Right atrium auricular region (tissue), 2 donors: ENCODE measurements around the gene GNGT2. TPM values are rescaled to one million over a fixed set of nuclear protein-coding genes. Genes with fewer than 3 reads are reported as not detected.

Experiments
- DNase-seq: peaks from one replicate; pipeline ENCODE4 v3.0.0-alpha.2; 2019; ENCODE audit warnings: low spot score
- H3K27ac ChIP-seq, 2 donors: fragments of 200-600 bp; sonication (generic); 1 replicate in 1 of 2; 2 replicates in 1 of 2; pipeline ENCODE4 v1.5.1; 2016 to 2019
- H3K27me3 ChIP-seq, 2 donors: fragments of 200-600 bp; sonication (generic); one replicate each; pipeline versions ENCODE4 v1.5.1 to v1.6.0; 2017 to 2019
- H3K36me3 ChIP-seq: fragments of 200-600 bp; sonication (generic); one replicate; pipeline ENCODE4 v1.5.1; 2016
- H3K4me1 ChIP-seq, 2 donors: fragments of 200-600 bp; sonication (generic); one replicate each; pipeline versions ENCODE4 v1.5.1 to v1.6.0; 2017 to 2019
- H3K4me3 ChIP-seq, 2 donors: fragments of 200-600 bp; sonication (generic); 1 replicate in 1 of 2; 2 replicates in 1 of 2; pipeline ENCODE4 v1.5.1; 2017 to 2019; ENCODE audit warnings: mild to moderate bottlenecking in 1 of 2, moderate library complexity in 1 of 2
- H3K9me3 ChIP-seq, 2 donors: fragments of 200-600 bp; sonication (generic); one replicate each; pipeline ENCODE4 v1.5.1; 2019
- CTCF ChIP-seq, 2 donors: fragments of 200-600 bp; sonication (generic); IDR thresholded peaks; one replicate each; pipeline ENCODE4 v1.5.1; 2019; ENCODE audit warnings: antibody characterized with exemption in 2 of 2
- total RNA-seq, 2 donors: library from RNA; depleted of rRNA; stranded (reverse); fragments of >200 nt; gene quantifications; one replicate each; pipeline ENCODE4 v1.1.0, GENCODE V29; 2016

GNGT2 gene
- total RNA-seq, 2 donors from 2014 or later, result 0.90 to 1.4 TPM

DNA sequence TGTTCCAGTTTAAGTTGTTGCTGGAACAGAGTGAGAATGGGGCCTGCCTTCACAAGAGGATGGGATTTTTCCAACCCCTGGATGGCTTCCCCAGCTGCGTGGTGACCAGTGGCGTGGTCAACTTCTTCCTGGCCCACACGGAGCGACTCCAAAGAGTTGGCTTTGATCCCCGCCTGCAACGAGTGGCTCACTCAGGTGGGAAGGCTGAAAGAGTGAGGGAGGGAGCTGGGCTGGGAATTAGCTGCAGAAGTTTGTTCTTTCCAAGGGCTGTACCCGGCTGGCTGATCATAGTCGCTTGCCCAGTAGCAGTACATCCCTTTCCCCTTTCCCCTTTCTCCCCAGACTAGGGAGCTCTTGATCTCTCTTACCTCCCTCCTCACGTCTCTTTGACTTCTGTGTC, 41.7 kb downstream of the GNGT2 start:
- Histone ChIP-seq H3K27me3 (no peaks in the 10 kb centered on the region), H3K27ac (no peak overlapping the region), H3K4me3 (no peak overlapping the region), H3K4me1 (no peaks in the 10 kb centered on the region), H3K9me3 (peaks cover 0 to 5% of the 10 kb centered on the region in 2 donors), H3K36me3 (no peaks in the 10 kb centered on the region)
- no peak for DNase-seq
- no peak for TF ChIP-seq CTCF (IDR thresholded peaks at IDR 0.05)

GRCh38 chr17:49165143-49165542, 45.2 kb downstream of the GNGT2 start:
- no peak overlapping the region for H3K27ac ChIP-seq
- H3K9me3 ChIP-seq, result no peaks in the 10 kb centered on the region
- DNase-seq, result no peak
- H3K4me1 ChIP-seq, result no peaks in the 10 kb centered on the region
- no peaks in the 10 kb centered on the region for H3K27me3 ChIP-seq
- no peak for TF ChIP-seq CTCF (IDR thresholded peaks at IDR 0.05)
- H3K36me3 ChIP-seq, result no peaks in the 10 kb centered on the region
- H3K4me3 ChIP-seq, result no peak overlapping the region

- H3K36me3 ChIP-seq, result no peaks in the 10 kb centered on the region
- no peak overlapping the region for H3K27ac ChIP-seq
- DNase-seq, result no peak
- H3K4me3 ChIP-seq, result no peak overlapping the region
- H3K4me1 ChIP-seq, result no peaks in the 10 kb centered on the region
- no peak for TF ChIP-seq CTCF (IDR thresholded peaks at IDR 0.05)
- no peaks in the 10 kb centered on the region for H3K9me3 ChIP-seq
- H3K27me3 ChIP-seq, result no peaks in the 10 kb centered on the region
These were observed 47.5 kb downstream of the GNGT2 start for GRCh38 chr17:49162866-49163265.

GRCh38 chr17:49157784-49158183, 52.6 kb downstream of the GNGT2 start:
- H3K27me3 ChIP-seq, result no peaks in the 10 kb centered on the region
- no peaks in the 10 kb centered on the region for H3K9me3 ChIP-seq
- no peak overlapping the region for H3K27ac ChIP-seq
- no peaks in the 10 kb centered on the region for H3K4me1 ChIP-seq
- no peak overlapping the region for H3K4me3 ChIP-seq
- TF ChIP-seq CTCF (IDR thresholded peaks at IDR 0.05), result no peak
- no peak for DNase-seq
- no peaks in the 10 kb centered on the region for H3K36me3 ChIP-seq

- Histone ChIP-seq H3K27ac (no peak overlapping the region), H3K9me3 (no peaks in the 10 kb centered on the region), H3K4me3 (no peak overlapping the region), H3K4me1 (no peaks in the 10 kb centered on the region), H3K36me3 (no peaks in the 10 kb centered on the region), H3K27me3 (no peaks in the 10 kb centered on the region)
- no peak for DNase-seq
- no peak for TF ChIP-seq CTCF (IDR thresholded peaks at IDR 0.05)
These were observed 54.1 kb downstream of the GNGT2 start for GRCh38 chr17:49156256-49156655.

Other genes starting within 250 kb of the GNGT2 start
- gene GIP, start 242.0 kb downstream of the GNGT2 start, total RNA-seq, result not detected
- not detected for gene IGF2BP1, start 213.2 kb downstream of the GNGT2 start, total RNA-seq
- gene B4GALNT2, start 77.8 kb downstream of the GNGT2 start, total RNA-seq, result not detected
- gene ABI3, start 133 bp upstream of the GNGT2 start, total RNA-seq, result 1 to 10 TPM; 6.7 to 8.2 TPM
- gene PHOSPHO1, start 20.2 kb upstream of the GNGT2 start, total RNA-seq, result 1 to 10 TPM in 1 of 2 donors, under 1 TPM in 1; 0.56 to 2.2 TPM
- gene ZNF652, start 151.7 kb upstream of the GNGT2 start, total RNA-seq, result 10 to 100 TPM; 24.6 to 25.4 TPM
- gene PHB1, start 204.3 kb upstream of the GNGT2 start, total RNA-seq, result 100 to 1,000 TPM; 108 to 123 TPM